Measurements from ENCODE around the gene OTOP1. TPM values are rescaled to one million over a fixed set of nuclear protein-coding genes. Genes with fewer than 3 reads are reported as not detected.
"Not testable (repeated sequence)": the region's sequence is repeated elsewhere in the genome, so short reads cannot be mapped to it uniquely, and the experiment has no call there.

OTOP1 gene
- total RNA-seq, 2 experiments from 2014 or later, result not detected

DNA sequence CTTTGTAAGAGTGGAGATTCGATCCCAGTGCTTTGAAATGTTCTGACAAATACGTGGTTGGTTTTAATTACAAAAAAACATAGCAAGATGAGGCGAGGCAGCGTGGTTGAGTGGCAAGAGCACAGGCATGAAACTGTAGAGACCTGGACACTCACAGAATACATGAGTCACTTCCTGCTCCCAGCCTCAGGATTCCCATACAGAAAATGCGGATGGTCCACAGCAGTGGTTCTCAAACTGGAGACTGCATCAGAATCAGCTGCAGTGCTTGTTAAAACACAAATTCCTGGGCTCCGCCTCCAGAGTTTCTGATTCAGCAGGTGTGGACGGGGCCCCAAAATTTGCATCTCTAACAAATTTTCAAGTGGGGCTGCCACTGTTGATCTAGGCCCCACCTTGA is 10.1 kb downstream of the OTOP1 start:
- no peak for DNase-seq
- H3K9me3 Mint-ChIP-seq, result no peaks in the 10 kb centered on the region

GRCh38 chr4:4213674-4214073 is 13.1 kb downstream of the OTOP1 start:
- intact Hi-C loops (cut with DNase I, micrococcal nuclease); H3K4me1 ChIP-seq (ENCODE audit: insufficient read depth, low read length); H3K27me3 ChIP-seq (ENCODE audit: control insufficient read depth in 1 of 2, insufficient read depth in 2 of 2, low read length in 2 of 2); H3K4me1 Mint-ChIP-seq (ENCODE audit: low read depth); H3K27ac Mint-ChIP-seq; CTCF ChIA-PET; H3K9me3 Mint-ChIP-seq; POLR2A ChIA-PET; H3K36me3 ChIP-seq (ENCODE audit: insufficient read depth, low read length); H3K9me3 ChIP-seq (ENCODE audit: control insufficient read depth in 1 of 2, insufficient read depth in 1 of 2, low read length in 2 of 2); ATAC-seq (ENCODE audit: poor library complexity); H3K36me3 Mint-ChIP-seq (ENCODE audit: low read depth); DNase-seq; H3K4me3 Mint-ChIP-seq; H3K4me3 ChIP-seq (ENCODE audit: low read length); H3K27ac ChIP-seq (ENCODE audit: low read depth in 1 of 2, low read length in 2 of 2): not testable (repeated sequence)
- H3K27me3 Mint-ChIP-seq, result peaks cover 56% of the 10 kb centered on the region

More for the DNA sequence above, 10.1 kb downstream of the OTOP1 start:
- Mint-ChIP-seq H3K4me3 (no peak overlapping the region), H3K4me1 (ENCODE audit: low read depth) (no peaks in the 10 kb centered on the region), H3K27ac (no peak overlapping the region), H3K36me3 (ENCODE audit: low read depth) (no peaks in the 10 kb centered on the region), H3K27me3 (peaks cover 52% of the 10 kb centered on the region)
- Histone ChIP-seq H3K27ac (ENCODE audit: low read depth in 1 of 2, low read length in 2 of 2) (no peak overlapping the region), H3K4me1 (ENCODE audit: insufficient read depth, low read length) (no peaks in the 10 kb centered on the region), H3K27me3 (ENCODE audit: control insufficient read depth in 1 of 2, insufficient read depth in 2 of 2, low read length in 2 of 2) (peaks cover 4 to 7% of the 10 kb centered on the region in 2 experiments), H3K4me3 (ENCODE audit: low read length) (no peak overlapping the region), H3K36me3 (ENCODE audit: insufficient read depth, low read length) (no peaks in the 10 kb centered on the region), H3K9me3 (ENCODE audit: control insufficient read depth in 1 of 2, insufficient read depth in 1 of 2, low read length in 2 of 2) (no peaks in the 10 kb centered on the region)
- ChIA-PET POLR2A (no interaction called here), CTCF (no interaction called here)
- no peak for ATAC-seq (ENCODE audit: poor library complexity)
- intact Hi-C loops (cut with DNase I, micrococcal nuclease), result no loop called here
- TF ChIP-seq, protein P1, sequence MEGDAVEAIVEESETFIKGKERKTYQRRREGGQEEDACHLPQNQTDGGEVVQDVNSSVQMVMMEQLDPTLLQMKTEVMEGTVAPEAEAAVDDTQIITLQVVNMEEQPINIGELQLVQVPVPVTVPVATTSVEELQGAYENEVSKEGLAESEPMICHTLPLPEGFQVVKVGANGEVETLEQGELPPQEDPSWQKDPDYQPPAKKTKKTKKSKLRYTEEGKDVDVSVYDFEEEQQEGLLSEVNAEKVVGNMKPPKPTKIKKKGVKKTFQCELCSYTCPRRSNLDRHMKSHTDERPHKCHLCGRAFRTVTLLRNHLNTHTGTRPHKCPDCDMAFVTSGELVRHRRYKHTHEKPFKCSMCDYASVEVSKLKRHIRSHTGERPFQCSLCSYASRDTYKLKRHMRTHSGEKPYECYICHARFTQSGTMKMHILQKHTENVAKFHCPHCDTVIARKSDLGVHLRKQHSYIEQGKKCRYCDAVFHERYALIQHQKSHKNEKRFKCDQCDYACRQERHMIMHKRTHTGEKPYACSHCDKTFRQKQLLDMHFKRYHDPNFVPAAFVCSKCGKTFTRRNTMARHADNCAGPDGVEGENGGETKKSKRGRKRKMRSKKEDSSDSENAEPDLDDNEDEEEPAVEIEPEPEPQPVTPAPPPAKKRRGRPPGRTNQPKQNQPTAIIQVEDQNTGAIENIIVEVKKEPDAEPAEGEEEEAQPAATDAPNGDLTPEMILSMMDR (IDR thresholded peaks at IDR 0.05), result no peak

DNA sequence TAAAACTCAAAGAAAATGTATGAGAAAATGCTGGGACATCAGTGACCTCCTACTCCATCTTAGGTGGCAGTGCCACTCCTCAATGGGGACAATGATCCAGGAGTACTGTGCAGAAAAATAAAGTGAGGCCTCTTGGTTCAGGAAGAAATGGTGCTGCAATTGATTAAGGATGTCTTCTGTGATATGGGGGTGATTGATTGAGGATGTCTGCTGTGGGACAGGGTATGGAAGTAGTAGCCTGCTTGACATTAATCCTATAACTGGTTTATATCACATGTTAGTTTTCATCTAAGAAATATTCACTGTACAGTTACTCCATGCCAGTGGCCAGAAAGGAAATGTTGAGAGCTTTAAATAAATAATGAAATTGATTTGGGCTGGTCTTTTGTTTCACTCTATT is 20.5 kb downstream of the OTOP1 start:
- Histone ChIP-seq H3K9me3 (ENCODE audit: control insufficient read depth in 1 of 2, insufficient read depth in 1 of 2, low read length in 2 of 2) (no peaks in the 10 kb centered on the region), H3K4me1 (ENCODE audit: insufficient read depth, low read length) (no peaks in the 10 kb centered on the region), H3K4me3 (ENCODE audit: low read length) (no peak overlapping the region), H3K27me3 (ENCODE audit: control insufficient read depth in 1 of 2, insufficient read depth in 2 of 2, low read length in 2 of 2) (peaks cover 7 to 14% of the 10 kb centered on the region in 2 experiments), H3K36me3 (ENCODE audit: insufficient read depth, low read length) (no peaks in the 10 kb centered on the region), H3K27ac (ENCODE audit: low read depth in 1 of 2, low read length in 2 of 2) (no peak overlapping the region)
- Mint-ChIP-seq H3K27ac (no peak overlapping the region), H3K36me3 (ENCODE audit: low read depth) (no peaks in the 10 kb centered on the region), H3K4me1 (ENCODE audit: low read depth) (no peaks in the 10 kb centered on the region), H3K9me3 (peaks cover 2% of the 10 kb centered on the region), H3K4me3 (no peak overlapping the region), H3K27me3 (peaks cover 75% of the 10 kb centered on the region)
- POLR2A ChIA-PET, result no interaction called here
- intact Hi-C loops (cut with DNase I, micrococcal nuclease), result no loop called here
- CTCF ChIA-PET, result no interaction called here
- TF ChIP-seq, protein P1 (IDR thresholded peaks at IDR 0.05), result no peak
- DNase-seq (no peak), ATAC-seq (ENCODE audit: poor library complexity) (no peak)

DNA sequence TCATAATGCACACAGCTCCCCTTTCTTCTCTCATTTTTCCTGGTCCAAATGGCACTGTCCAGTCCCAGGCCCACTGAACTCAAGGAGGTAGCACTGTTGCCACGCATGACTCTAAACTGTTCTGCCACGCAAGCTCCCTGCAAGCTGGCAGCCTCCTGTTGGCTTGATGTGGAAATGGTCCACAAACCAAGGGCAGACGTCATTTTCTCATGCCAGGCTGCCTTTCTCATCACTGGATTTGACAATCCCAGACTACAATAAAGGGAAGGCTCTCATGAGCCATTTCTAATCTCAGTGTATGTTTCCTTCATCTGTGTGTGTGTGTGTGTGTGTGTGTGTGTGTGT is 22.4 kb downstream of the OTOP1 start:
- no peak for ATAC-seq (ENCODE audit: poor library complexity)
- ChIA-PET CTCF (no interaction called here), POLR2A (no interaction called here)
- Mint-ChIP-seq H3K27ac (no peak overlapping the region), H3K4me1 (ENCODE audit: low read depth) (no peaks in the 10 kb centered on the region), H3K36me3 (ENCODE audit: low read depth) (no peaks in the 10 kb centered on the region), H3K27me3 (peaks cover 60% of the 10 kb centered on the region), H3K9me3 (peaks cover 2% of the 10 kb centered on the region), H3K4me3 (no peak overlapping the region)
- Histone ChIP-seq H3K36me3 (ENCODE audit: insufficient read depth, low read length) (no peaks in the 10 kb centered on the region), H3K4me1 (ENCODE audit: insufficient read depth, low read length) (no peaks in the 10 kb centered on the region), H3K27ac (ENCODE audit: low read depth in 1 of 2, low read length in 2 of 2) (no peak overlapping the region), H3K9me3 (ENCODE audit: control insufficient read depth in 1 of 2, insufficient read depth in 1 of 2, low read length in 2 of 2) (no peaks in the 10 kb centered on the region), H3K4me3 (ENCODE audit: low read length) (no peak overlapping the region), H3K27me3 (ENCODE audit: control insufficient read depth in 1 of 2, insufficient read depth in 2 of 2, low read length in 2 of 2) (peaks cover 11 to 14% of the 10 kb centered on the region in 2 experiments)
- intact Hi-C loops (cut with DNase I, micrococcal nuclease), result no loop called here
- no peak for DNase-seq
- TF ChIP-seq, protein P1 (IDR thresholded peaks at IDR 0.05), result no peak
